ENCODE data around the gene ST3GAL6. TPM values are rescaled to one million over a fixed set of nuclear protein-coding genes. Genes with fewer than 3 reads are reported as not detected.

The ST3GAL6 gene
- total and polyA plus RNA-seq, 4 donors: 17.3 to 79.7 (median 29.4) TPM

DNA sequence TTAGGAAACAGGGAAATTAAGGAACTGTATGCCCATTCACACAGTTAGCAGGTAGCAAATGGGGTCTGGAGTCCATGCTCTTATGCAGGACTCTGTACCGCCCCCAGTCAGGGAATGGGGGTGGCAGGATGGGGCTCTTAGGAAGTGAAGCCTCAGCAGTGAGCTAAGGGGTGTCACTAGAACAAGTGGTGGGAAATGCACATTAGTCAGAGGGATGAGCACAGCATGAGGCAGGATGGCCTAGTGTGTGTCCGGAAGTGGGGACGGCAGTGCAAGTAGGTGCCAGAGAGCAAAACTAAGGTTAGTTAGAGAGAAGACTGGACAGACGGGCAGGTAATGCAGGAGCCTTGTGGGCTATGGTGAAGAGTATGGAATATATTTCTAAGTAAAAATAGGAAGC is 60.7 kb downstream of the ST3GAL6 start:
- no peak for DNase-seq (ENCODE audit: low spot score)
- Histone ChIP-seq H3K27ac (ENCODE audit: low read depth in 1 of 2, low read length in 2 of 2) (no peak overlapping the region), H3K27me3 (ENCODE audit: control insufficient read depth in 4 of 4, insufficient read depth in 4 of 4, low read length in 3 of 4) (no peaks in the 10 kb centered on the region), H3K9ac (ENCODE audit: low read depth in 1 of 2, low read length in 2 of 2) (no peak overlapping the region), H3K4me1 (ENCODE audit: control insufficient read depth in 4 of 4, insufficient read depth in 4 of 4, low read length in 3 of 4) (no peaks in the 10 kb centered on the region), H3K36me3 (ENCODE audit: control insufficient read depth in 4 of 4, insufficient read depth in 3 of 4, low read depth in 1 of 4, low read length in 3 of 4) (peaks cover 0 to 10% (median 3%) of the 10 kb centered on the region in 4 donors), H3K9me3 (ENCODE audit: control insufficient read depth in 4 of 4, low read length in 3 of 4) (no peaks in the 10 kb centered on the region), H3K4me3 (ENCODE audit: low read depth in 1 of 3, low read length in 3 of 3) (no peak overlapping the region)
- TF ChIP-seq, protein P1, sequence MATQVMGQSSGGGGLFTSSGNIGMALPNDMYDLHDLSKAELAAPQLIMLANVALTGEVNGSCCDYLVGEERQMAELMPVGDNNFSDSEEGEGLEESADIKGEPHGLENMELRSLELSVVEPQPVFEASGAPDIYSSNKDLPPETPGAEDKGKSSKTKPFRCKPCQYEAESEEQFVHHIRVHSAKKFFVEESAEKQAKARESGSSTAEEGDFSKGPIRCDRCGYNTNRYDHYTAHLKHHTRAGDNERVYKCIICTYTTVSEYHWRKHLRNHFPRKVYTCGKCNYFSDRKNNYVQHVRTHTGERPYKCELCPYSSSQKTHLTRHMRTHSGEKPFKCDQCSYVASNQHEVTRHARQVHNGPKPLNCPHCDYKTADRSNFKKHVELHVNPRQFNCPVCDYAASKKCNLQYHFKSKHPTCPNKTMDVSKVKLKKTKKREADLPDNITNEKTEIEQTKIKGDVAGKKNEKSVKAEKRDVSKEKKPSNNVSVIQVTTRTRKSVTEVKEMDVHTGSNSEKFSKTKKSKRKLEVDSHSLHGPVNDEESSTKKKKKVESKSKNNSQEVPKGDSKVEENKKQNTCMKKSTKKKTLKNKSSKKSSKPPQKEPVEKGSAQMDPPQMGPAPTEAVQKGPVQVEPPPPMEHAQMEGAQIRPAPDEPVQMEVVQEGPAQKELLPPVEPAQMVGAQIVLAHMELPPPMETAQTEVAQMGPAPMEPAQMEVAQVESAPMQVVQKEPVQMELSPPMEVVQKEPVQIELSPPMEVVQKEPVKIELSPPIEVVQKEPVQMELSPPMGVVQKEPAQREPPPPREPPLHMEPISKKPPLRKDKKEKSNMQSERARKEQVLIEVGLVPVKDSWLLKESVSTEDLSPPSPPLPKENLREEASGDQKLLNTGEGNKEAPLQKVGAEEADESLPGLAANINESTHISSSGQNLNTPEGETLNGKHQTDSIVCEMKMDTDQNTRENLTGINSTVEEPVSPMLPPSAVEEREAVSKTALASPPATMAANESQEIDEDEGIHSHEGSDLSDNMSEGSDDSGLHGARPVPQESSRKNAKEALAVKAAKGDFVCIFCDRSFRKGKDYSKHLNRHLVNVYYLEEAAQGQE (IDR thresholded peaks at IDR 0.05): no peak
- TF ChIP-seq GABPA (IDR thresholded peaks at IDR 0.05 in 1 of 2, conservative IDR thresholded peaks at IDR 0.05 in 1 of 2): no peak
- no peak for TF ChIP-seq RXRA (IDR thresholded peaks at IDR 0.05)
- no peak for TF ChIP-seq ZBTB33 (IDR thresholded peaks at IDR 0.05)
- no peak for TF ChIP-seq RAD21 (IDR thresholded peaks at IDR 0.05)
- TF ChIP-seq TAF1 (conservative IDR thresholded peaks at IDR 0.05): no peak
- no peak for TF ChIP-seq FOXA2 (IDR thresholded peaks at IDR 0.05)
- TF ChIP-seq JUND (IDR thresholded peaks at IDR 0.05): no peak
- TF ChIP-seq, protein P2, sequence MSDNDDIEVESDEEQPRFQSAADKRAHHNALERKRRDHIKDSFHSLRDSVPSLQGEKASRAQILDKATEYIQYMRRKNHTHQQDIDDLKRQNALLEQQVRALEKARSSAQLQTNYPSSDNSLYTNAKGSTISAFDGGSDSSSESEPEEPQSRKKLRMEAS (IDR thresholded peaks at IDR 0.05): no peak
- no peak for TF ChIP-seq HNF4G (IDR thresholded peaks at IDR 0.05)
- no peak for TF ChIP-seq NR2F2 (IDR thresholded peaks at IDR 0.05)
- no peak for TF ChIP-seq FOXA1 (IDR thresholded peaks at IDR 0.05)
- WGBS: 97% methylated on average over 4 of the region's 4 CpGs

- no peak for DNase-seq (ENCODE audit: low spot score)
- no peak overlapping the region for H3K9ac ChIP-seq (ENCODE audit: low read depth in 1 of 2, low read length in 2 of 2)
- H3K27me3 ChIP-seq (ENCODE audit: control insufficient read depth in 4 of 4, insufficient read depth in 4 of 4, low read length in 3 of 4): no peaks in the 10 kb centered on the region
- H3K4me3 ChIP-seq (ENCODE audit: low read depth in 1 of 3, low read length in 3 of 3): no peak overlapping the region
- H3K4me1 ChIP-seq (ENCODE audit: control insufficient read depth in 4 of 4, insufficient read depth in 4 of 4, low read length in 3 of 4): no peaks in the 10 kb centered on the region
- 93% methylated on average over 6 of the region's 6 CpGs for WGBS
- H3K27ac ChIP-seq (ENCODE audit: low read depth in 1 of 2, low read length in 2 of 2): no peak overlapping the region
- TF ChIP-seq CTCF (IDR thresholded peaks at IDR 0.05; ENCODE audit: low read depth, low read length, missing input control) (no peak), GABPA (IDR thresholded peaks at IDR 0.05 in 1 of 2, conservative IDR thresholded peaks at IDR 0.05 in 1 of 2) (no peak), EGR1 (IDR thresholded peaks at IDR 0.05; ENCODE audit: low read depth in 2 of 2) (no peak), FOXA1 (IDR thresholded peaks at IDR 0.05) (no peak), TAF1 (conservative IDR thresholded peaks at IDR 0.05) (no peak), HNF4G (IDR thresholded peaks at IDR 0.05) (no peak), YY1 (IDR thresholded peaks at IDR 0.05) (no peak)
- peaks cover 0 to 8% (median 1%) of the 10 kb centered on the region in 4 donors for H3K36me3 ChIP-seq (ENCODE audit: control insufficient read depth in 4 of 4, insufficient read depth in 3 of 4, low read depth in 1 of 4, low read length in 3 of 4)
- H3K9me3 ChIP-seq (ENCODE audit: control insufficient read depth in 4 of 4, low read length in 3 of 4): no peaks in the 10 kb centered on the region
Measured at GRCh38 chr3:98824256-98824655, 61.1 kb downstream of the ST3GAL6 start.

All from liver (tissue), 9 donors.